ENCODE measurements around the gene CARS2.
A peak's percentile ranks its signal among the peaks of the same experiment; 100 is the strongest.
"Not testable (repeated sequence)": the region's sequence is repeated elsewhere in the genome, so short reads cannot be mapped to it uniquely, and the experiment has no call there.

Gene CARS2

DNA sequence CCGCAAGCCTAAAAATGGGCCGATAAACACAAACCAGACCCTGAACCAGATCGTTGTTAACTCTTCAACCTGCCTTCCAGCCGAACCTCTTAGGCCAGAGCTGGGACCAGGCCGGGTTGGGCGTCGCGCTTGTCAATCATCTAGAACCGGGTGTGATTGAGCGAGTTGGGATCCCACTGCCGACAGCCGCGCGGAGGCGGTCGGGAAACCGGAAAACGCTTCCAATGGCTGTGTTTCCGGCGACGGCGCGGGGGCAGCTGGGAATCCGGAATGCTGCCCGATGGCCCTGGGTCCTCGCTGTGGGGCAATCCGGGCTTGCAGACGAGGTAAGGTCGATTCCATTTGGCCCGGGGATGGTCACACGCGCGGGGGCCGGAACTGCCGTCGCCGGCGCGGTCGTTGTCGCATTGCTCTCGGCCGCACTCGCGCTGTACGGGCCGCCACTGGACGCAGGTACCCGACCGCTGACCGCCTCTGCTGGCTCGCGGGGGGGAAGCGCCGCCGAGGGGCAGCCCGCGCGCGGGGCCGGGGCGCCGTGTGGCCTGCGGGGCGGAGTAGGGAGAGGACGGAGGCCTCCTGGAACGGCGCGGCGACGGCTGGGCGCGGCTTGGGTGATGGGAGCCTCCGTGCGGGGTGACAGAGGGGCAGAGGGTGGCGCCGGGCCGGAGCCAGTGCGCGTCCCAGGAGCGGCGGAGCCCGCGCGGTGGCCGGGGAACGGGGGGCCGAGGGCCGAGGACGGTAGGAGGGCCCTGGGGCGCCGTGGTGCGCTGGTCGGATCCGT, 90.4 kb downstream of the CARS2 start, which contains the start of gene NAXD:
Gene NAXD, plus strand, starts transcription at position 224 of the 781 bp plus-strand sequence. Its CDS starts 57 bp downstream, at position 281.
- DNase-seq, result peak; percentile 82

DNA sequence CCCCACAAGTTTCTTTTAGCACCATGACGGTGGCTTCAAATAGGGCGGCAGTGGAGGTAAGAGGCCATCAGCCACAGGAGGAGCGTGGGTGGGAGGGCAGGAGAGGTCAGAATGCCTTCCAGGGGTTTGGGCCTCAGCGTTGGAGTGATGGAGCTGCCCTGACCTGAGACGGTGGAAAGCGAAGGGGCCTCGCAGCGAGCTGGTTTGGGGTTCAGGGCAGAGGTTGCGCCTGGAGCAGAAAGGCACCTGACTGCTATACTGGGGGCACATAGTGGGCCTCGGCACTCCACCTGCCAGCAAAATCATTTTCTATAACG, 91.0 kb downstream of the CARS2 start:
- DNase-seq, result no peak

DNA sequence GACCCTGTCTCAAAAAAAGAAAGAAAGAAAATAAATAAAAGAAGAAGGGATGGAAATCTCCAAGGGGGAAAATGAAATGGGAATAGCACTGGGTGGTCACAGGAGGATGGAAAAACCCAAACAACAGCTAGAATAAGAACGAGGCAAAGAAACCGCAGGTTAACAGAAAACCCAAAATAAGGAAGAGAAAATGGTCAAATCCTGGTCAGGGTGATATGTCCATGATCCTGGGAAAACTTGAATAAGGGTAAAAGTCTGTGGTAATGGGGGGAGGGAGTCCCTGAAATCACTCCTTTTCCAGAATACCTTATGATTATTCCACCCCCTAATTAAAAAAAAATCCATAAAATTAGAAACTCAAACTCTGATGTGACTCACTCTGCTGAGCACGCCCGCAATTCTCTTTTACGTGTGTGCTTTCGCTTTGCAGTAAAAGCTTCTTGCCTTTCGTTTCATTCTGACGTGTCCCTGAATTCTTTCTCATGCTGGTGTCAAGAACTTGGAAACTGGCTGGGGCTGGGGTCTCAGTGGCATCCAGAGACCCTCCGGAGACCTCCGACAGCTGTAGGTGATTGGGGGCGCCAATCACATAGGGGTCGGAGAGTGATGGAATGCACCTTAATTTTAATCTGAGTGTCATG, 94.8 kb downstream of the CARS2 start:
- peak; percentile 8 for DNase-seq

DNA sequence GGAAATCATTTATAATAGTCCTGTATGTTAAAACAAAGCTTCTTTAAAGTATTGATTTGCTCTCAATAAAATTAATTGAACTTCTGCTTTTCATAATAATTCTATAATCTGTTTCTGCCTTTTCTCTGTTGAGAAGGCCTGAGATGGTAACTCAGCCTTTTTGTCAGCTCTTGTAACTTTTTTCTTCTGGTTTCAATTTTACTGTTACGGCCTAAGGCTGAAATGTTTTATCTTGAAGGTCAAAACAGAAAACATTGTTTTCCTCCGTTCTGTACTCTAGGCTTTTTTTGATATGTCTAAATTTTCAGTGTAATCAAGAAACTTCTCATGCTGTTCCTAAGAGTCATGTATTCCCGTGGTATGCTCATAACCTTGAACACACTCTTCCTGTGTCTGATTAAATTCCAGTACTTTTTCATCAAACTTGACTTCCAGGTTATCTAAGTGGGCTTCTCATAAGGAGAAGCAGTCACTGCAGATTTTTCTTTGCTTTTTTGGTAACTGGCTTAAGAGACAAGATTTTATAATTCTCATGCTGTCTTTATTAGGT, 98.2 kb downstream of the CARS2 start:
- no peak for DNase-seq

DNA sequence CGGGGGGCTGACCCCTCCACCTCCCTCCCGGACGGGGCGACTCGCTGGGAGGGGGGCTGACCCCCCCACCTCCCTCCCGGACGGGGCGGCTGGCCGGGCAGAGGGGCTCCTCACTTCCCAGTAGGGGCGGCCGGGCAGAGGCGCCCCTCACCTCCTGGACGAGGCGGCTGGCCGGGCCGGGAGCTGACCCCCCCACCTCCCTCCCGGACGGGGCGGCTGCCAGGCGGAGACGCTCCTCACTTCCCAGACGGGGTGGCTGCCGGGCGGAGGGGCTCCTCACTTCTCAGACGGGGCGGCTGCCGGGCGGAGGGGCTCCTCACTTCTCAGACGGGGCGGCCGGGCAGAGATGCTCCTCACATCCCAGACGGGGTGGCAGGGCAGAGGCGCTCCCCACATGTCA, 99.6 kb downstream of the CARS2 start:
- not testable (repeated sequence) for DNase-seq

DNA sequence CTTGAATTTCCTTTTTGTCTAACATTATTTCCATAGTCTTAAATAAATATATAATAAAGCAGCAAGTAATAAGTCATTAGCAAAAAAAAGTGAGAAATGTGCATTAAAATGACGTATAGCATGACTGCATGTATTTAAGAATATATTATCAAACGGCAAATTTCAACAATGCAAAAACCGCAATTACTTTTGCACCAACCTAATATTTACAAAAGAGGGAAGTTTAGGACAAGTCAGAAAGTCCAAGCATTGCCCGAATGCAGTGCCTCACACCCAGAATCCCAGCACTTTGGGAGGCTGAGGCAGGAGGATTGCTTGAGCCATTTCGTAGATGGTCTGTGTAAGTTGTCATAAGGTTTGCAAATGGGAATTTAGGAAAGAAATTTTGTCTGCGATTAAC, 100.8 kb downstream of the CARS2 start:
- no peak for DNase-seq

DNA sequence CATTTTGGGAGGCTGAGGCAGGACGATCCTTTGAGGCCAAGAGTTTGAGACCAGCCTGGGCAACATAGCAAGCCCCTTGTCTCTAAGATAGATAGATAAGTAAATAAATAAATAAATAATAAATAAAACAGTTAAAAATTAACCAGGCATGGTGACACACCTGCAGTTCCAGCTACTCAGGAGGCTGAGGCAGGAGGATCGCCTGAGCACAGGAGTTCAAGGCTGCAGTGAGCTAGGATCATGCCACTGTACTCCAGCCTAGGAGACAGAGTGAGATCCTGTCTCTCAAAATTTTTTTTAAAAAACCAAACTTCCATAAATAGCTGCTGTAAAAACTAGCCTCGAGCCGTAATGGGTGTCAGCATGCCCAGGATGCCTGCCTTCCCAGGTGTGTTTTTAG, 104.9 kb downstream of the CARS2 start:
- DNase-seq, result no peak

DNA sequence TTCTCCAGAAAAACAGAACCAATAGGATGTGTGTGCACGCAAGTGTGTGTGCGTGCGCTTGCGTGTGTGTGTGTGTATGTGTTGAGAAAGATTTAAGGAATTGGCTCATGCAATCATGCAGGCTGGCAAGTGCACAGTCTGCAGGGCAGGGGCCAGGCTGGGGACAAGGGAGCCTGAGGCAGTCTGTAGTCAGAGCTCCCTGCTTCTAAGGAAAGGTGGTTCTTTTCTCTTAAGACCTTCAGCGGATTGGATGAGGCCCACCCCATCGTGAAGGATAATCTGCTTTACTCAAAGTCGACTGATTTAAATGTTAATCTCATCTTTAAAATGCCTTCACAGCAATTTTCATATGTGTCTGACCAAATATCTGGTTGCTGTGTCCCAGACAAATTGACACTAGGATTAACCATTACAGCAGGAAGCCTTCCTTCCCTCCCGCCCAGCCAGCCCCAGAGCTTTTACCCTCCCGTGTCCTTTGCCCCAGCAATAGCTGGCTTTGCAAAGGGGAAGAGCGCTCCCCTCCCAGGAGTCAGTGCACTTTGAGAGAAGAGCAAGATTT, 105.6 kb downstream of the CARS2 start:
- no peak for DNase-seq

DNA sequence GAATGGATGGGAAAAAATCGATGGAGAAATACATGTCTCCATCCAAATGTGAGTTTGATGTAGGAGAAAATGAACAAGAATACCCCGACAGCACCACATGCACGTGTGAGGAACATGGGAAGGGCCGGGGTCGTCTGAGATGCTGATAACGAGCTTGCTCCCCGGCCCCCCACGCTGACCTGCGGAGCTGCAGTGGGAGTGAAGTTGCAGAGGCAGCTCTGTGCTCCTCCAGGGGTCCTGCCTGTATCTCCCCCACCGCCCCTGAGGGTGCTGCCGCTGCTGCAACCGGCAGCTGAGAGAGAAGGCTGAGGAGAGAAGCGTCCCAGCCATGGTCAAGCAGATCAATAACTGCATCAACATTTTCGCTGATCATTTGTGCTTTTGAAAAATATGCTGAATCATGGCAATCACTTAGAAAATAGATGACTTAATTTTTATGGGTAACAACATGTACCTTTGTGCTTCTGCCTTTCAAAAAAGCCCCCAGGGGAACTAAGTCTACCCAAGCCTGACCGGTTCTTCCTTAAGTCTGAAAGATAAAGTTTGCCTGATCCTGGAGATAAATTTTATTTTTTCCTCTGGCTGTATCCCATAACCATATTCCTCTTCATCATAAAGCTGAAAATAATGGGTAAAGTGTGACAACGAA, 108.8 kb downstream of the CARS2 start:
- DNase-seq, result no peak

DNA sequence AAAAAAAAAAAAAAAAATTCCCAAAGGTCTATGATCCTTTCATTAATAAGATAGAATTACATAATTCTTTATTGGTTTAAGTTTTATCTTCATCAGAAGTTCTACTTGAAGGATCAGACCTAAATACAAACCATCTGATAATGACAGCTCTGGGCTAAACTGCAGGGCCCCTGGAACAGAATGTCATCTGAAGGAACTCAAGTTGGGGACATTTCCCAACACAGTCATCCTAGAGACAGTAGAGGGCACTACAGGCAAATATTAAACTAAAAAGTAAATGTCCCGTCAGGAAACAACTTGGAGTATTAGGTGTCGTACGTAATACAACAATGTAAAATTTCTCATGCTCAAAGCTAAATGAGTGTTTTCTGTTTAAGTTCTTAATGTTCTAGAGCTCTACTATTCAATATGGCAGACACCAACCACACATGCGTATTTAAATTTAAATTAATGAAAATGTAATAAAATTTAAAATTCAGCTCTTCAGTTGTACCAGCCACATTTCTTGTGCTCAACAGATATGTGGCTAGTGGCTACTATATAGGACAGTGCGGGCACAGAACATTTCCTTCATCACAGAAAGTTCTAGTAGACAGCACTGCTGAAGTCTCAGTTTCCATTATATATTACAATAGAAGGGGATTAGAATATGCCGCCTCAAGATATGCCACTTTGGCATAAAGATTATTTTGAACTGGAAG, 112.3 kb downstream of the CARS2 start:
- peak; percentile 56 for DNase-seq

DNA sequence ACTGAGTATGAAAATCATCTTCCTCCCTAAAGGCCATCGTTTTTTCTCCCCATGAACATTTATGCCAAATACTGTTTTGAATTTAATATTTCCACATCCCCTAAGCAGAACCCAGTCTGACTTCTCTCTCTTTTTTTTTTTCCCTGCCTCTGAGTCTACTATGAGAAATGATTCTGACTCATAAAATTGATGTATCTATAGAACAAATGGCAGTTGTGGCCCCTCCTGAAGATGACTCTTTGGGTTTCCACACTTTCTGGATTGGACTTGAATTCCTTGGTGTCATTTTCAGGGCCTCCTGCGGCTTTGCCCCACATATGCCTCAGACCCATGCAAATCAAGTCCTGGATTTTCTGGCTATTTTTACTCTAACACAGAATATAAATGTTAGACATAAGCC, 113.3 kb downstream of the CARS2 start:
- no peak for DNase-seq

All from CD4-positive, alpha-beta T cell treated with Interleukin-10 for 1 hour (primary cell).